Measurements from ENCODE around the gene ZFP82.

ZFP82 gene

DNA sequence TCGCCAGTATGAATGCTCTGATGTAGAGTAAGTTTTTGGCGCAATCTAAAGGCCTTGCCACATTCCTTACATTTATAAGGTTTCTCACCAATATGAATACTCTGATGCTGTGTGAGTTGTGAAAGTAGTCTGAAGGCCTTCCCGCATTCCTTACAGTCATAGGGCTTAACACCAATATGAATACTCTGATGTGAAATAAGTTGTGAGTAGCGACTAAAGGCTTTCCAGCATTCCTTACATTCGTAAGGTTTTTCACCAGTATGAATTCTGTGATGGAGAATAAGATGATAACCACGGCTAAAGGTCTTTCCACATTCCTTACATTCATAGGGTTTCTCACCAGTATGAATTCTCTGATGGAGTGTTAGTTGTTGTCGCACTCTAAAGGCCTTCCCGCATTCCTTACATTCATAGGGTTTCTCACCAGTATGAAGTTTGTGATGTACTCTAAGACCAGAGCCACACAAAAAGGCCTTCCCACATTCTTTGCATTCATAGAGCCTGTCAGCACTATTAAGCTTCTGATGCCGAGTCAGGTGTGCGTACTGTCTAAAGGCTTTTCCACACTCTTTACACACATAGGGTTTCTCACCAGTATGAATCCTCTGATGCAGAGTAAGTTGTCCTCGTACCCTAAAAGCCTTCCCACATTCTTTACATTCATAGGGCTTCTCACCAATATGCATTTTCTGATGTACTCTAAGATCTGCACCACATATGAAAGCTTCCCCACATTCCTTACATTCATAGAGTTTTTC is 25.3 kb downstream of the ZFP82 start:
- ATAC-seq, result no peak
- Mint-ChIP-seq H3K27me3 (no peaks in the 10 kb centered on the region), H3K4me1 (no peaks in the 10 kb centered on the region), H3K4me3 (no peak overlapping the region), H3K36me3 (peaks cover 69% of the 10 kb centered on the region), H3K9me3 (peaks cover 27% of the 10 kb centered on the region), H3K27ac (no peak overlapping the region)

DNA sequence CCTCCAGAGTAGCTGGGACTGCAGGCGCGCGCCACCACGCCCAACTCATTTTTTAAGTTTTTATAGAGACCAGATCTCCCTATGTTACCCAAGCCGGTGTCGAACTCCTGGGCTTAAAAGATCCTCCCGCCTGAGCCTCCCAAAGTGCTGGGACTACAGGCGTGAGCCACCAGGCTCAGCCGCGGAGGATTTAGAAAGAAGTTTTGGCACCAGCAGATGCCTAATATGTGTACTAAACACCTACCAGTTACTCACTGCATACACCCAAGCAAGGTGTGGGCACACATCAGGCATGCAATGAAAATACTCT is 39.0 kb downstream of the ZFP82 start:
- H3K9me3 Mint-ChIP-seq, result peaks cover 2% of the 10 kb centered on the region
- peaks cover 15% of the 10 kb centered on the region for H3K4me1 Mint-ChIP-seq
- H3K36me3 Mint-ChIP-seq, result no peaks in the 10 kb centered on the region
- ATAC-seq, result no peak
- H3K4me3 Mint-ChIP-seq, result peak overlapping the region; percentile 97
- H3K27me3 Mint-ChIP-seq, result no peaks in the 10 kb centered on the region
- H3K27ac Mint-ChIP-seq, result peak overlapping the region; percentile 99

DNA sequence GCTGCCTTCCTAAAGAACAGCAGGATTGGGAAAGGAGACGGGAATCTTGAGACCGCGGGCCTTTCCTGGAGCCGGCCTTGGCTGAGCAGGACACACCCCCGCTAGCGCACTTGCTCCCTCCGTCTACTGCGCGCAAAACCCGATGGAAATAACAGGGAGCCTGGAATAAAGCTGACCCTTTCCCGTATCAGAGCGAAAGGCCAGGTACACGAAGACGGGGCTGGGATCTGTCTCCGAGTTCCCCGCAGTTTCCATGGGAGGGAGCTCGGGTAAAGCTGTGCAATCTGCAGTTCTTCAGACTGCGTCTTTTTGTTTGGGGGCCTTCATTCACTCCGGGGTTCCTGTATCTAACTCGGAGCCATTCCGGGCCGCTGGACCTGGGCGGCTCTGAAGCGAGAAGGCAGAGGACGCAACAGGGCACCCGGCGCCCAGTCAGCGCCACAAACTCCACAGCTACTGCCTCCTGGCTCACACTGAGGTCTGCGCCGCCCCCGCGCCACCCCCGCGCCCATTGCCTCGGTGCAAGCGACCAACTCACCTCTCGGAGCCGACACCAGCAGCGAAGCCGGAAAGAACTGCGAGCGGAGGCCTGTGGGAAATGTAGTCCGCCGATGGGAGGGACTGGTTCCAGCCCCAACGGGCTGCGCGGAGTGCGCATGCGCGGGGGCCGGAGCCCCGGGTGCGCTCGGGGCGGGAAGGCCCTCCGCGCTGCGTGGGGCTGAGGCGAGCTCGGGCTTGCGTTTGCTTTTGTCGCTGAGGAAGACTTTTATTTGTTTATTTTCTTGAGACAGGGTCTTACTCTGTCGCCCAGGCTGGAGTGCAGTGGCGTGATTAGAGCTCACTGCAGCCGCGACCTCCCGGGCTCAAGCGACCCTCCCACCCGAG is 39.6 kb downstream of the ZFP82 start, which contains the start of gene ZFP14:
Gene ZFP14, minus strand, starts transcription at position 577 of the 885 bp plus-strand sequence. CDS start 11,309 bp downstream, outside the sequence.
- Mint-ChIP-seq H3K4me1 (peaks cover 15% of the 10 kb centered on the region), H3K27ac (peak within 1 kb of the TSS; percentile 99), H3K27me3 (no peaks in the 10 kb centered on the region), H3K4me3 (peak within 1 kb of the TSS; percentile 97), H3K9me3 (peaks cover 2% of the 10 kb centered on the region), H3K36me3 (peaks cover 3% of the 10 kb centered on the region)
- peak; percentile 99 for ATAC-seq

DNA sequence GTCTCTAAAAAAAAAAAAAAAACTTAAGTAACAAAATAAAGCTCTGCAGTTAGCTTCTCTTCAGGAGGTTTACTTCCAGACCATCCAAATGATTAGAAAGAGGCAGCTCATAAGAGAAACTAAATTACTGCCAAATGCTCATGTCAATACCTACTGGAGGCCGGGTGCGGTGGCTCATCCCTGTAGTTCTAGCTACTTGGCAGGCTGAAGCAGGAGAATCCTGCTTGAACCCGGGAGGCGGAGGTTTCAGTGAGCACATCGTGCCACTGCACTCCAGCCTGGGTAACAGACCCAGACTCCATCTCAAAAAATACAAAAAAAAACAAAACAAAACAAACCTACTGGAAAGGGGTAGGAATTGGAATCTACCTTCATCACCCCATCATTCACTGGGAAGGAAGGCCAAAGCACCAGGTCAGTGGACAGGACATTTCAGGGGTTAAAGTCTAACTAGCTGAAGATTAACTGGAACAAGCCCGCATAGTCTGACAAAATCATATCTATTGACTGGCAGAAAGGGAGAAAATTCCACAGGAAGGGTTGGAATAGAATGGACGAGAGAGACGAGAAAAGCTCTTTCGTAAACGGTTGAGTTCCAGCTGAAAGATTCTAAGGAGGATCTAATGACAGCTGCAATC is 40.8 kb downstream of the ZFP82 start:
- Mint-ChIP-seq H3K4me1 (peaks cover 15% of the 10 kb centered on the region), H3K36me3 (peaks cover 15% of the 10 kb centered on the region), H3K27me3 (no peaks in the 10 kb centered on the region), H3K9me3 (peaks cover 2% of the 10 kb centered on the region), H3K4me3 (peak overlapping the region; percentile 97), H3K27ac (peak overlapping the region; percentile 99)
- no peak for ATAC-seq

DNA sequence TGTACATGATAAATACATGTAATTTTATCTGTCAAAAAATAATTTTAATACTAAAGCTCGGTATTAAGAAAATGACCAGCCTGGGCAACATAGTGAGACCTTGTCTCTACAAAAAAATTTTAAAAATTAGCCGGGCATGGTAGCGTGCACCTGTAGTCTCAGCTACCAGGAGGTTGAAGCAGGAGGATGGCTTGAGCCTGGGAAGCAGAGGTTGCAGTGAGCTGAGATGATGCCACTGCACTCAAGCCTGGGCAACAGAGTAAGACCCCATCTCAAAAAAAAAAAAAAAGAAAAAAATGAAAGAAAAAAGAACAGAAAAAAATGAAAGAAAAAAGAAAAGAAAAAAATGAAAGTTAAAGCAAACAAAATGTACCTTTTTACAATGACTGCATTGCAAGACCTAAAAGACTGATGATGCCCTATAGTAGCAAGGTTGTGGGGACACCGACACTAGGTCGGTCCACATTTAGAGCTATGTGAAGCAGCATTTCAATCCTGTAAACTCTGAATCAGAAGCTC is 44.7 kb downstream of the ZFP82 start:
- no peak overlapping the region for H3K27ac Mint-ChIP-seq
- H3K9me3 Mint-ChIP-seq, result peaks cover 13% of the 10 kb centered on the region
- peaks cover 23% of the 10 kb centered on the region for H3K4me1 Mint-ChIP-seq
- peaks cover 49% of the 10 kb centered on the region for H3K36me3 Mint-ChIP-seq
- no peak overlapping the region for H3K4me3 Mint-ChIP-seq
- no peaks in the 10 kb centered on the region for H3K27me3 Mint-ChIP-seq
- no peak for ATAC-seq

DNA sequence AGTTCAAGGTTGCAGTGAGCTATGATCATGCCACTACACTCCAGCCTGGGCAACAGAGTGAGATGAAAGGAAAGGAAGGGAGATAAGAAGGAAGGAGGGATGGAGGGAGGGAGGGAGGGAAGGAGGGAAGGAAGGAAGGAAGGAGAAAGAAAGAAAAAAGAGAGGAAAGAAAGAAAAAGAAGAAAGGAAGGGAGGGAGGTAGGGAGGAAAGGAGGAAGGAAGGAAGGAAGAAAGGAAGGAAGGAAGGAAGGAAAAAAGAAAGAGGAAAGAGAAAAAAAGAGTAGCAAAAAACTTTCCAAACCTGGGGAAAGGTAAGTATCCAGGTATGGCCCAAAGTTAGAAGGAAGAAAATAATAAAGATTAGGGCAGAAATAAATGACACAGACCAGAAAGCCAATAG is 46.6 kb downstream of the ZFP82 start:
- peaks cover 10% of the 10 kb centered on the region for H3K4me1 Mint-ChIP-seq
- no peak for ATAC-seq
- H3K36me3 Mint-ChIP-seq, result peaks cover 66% of the 10 kb centered on the region
- peaks cover 13% of the 10 kb centered on the region for H3K9me3 Mint-ChIP-seq
- H3K4me3 Mint-ChIP-seq, result no peak overlapping the region
- H3K27me3 Mint-ChIP-seq, result no peaks in the 10 kb centered on the region
- H3K27ac Mint-ChIP-seq, result no peak overlapping the region

DNA sequence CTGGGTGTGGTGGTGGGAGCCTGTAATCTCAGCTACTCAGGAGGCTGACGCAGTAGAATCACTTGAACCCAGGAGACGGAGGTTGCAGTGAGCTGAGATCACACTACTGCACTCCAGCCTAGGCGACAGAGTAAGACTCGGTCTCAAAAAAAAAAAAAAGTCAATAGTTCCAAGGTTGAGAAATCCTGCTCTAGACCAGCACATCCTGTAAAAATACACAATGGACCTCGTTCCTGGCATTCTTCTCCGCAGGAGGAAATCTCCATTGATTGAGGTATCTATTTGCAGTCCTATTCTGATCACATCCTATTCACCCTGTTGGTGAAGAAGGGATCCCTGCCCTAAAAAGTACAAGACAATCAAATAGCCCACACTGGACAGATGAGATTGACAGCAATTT is 54.6 kb downstream of the ZFP82 start:
- H3K4me1 Mint-ChIP-seq, result no peaks in the 10 kb centered on the region
- peaks cover 87% of the 10 kb centered on the region for H3K36me3 Mint-ChIP-seq
- H3K27ac Mint-ChIP-seq, result no peak overlapping the region
- H3K9me3 Mint-ChIP-seq, result peaks cover 2% of the 10 kb centered on the region
- H3K4me3 Mint-ChIP-seq, result no peak overlapping the region
- ATAC-seq, result no peak
- no peaks in the 10 kb centered on the region for H3K27me3 Mint-ChIP-seq

Data from stimulated activated memory B cell treated with anti-CD40 and anti-IgM and Interleukin-4, amounts not matched to agents 10 μg/mL and 1 μg/mL and 100 μg/mL, for 72 hours (primary cell).